K562 (cell line): ENCODE results near the gene WEE1. TPM values are rescaled to one million over a fixed set of nuclear protein-coding genes. Genes with fewer than 3 reads are reported as not detected.

Source experiments
- ATAC-seq: fragments of 200-7000 bp; cut with Tn5 transposase; 3 replicates; pipeline ENCODE4 v1.9.1; 2020; ENCODE audit warnings: moderate library complexity
- BruUV-seq: library from RNA; stranded (reverse); fragments of 400-500 nt; replicated peaks from 2 replicates; lab custom pipeline; 2021; lab: Mats Ljungman, UMichigan
- CTCF ChIA-PET: fragments of 300-600 bp; formaldehyde crosslinking; extraction: SDS; loops from one replicate; lab custom pipeline; 2021; ENCODE audit warnings: low intra/inter-chr PET ratio; lab: Yijun Ruan, JAX
- POLR2A ChIA-PET: fragments of 300-600, 350-650 bp; sonication (Branson Sonifier 250); formaldehyde crosslinking; extraction: SDS; loops from one replicate; lab custom pipeline; 2021; ENCODE audit warnings: antibody characterized with exemption, inconsistent platforms; lab: Yijun Ruan, JAX
- DNase-seq, 4 experiments: peaks; one replicate each; pipeline versions ENCODE4 v3.0.0 to v3.0.0-alpha.2; 2011 to 2018; ENCODE audit warnings: low spot score in 3 of 4, mixed read lengths in 3 of 4; ENCODE audit errors: extremely low read depth in 1 of 4
- FAIRE-seq: peaks from 2 replicates; lab custom pipeline; 2011; peaks lifted over from hg19 to GRCh38; lab: Jason Lieb, UNC
- H2AFZ ChIP-seq: 2 replicates; pipeline ENCODE4 v1.6.0; 2011; ENCODE audit warnings: low read depth, low read length, control low read depth, inconsistent platforms
- H3K27ac ChIP-seq: fragments of 200-600 bp; 3 replicates; pipeline ENCODE4 v1.8.0; 2011; ENCODE audit warnings: low read depth, mild to moderate bottlenecking, control low read depth, inconsistent platforms, low read length, moderate library complexity, mixed read lengths; ENCODE audit errors: extremely low read depth
- H3K27me3 ChIP-seq, 2 experiments: fragments of 300-600 bp in 1 of 2; 2 replicates in 1 of 2; 3 replicates in 1 of 2; pipeline versions ENCODE4 v1.6.0 to v1.8.0; 2011; ENCODE audit warnings: inconsistent platforms in 2 of 2, low read length in 2 of 2, mild to moderate bottlenecking in 1 of 2, mixed read lengths in 1 of 2, moderate library complexity in 1 of 2; ENCODE audit not compliant: control insufficient read depth in 2 of 2, insufficient read depth in 2 of 2
- H3K36me3 ChIP-seq: fragments of 300-600 bp; 3 replicates; pipeline ENCODE4 v1.8.0; 2011; ENCODE audit warnings: mild to moderate bottlenecking, low read length, inconsistent platforms; ENCODE audit not compliant: control insufficient read depth, insufficient read depth
- H3K4me1 ChIP-seq, 2 experiments: fragments of 200-600 bp in 1 of 2; replicated peaks in 1 of 2; 2 replicates in 1 of 2; 3 replicates in 1 of 2; pipeline versions ENCODE4 v1.5.1 to v1.8.0; 2011; ENCODE audit warnings: inconsistent platforms in 2 of 2, low read length in 2 of 2, mild to moderate bottlenecking in 1 of 2, mixed read lengths in 1 of 2, moderate library complexity in 1 of 2; ENCODE audit not compliant: control insufficient read depth in 2 of 2, insufficient read depth in 2 of 2
- H3K4me2 ChIP-seq: 2 replicates; pipeline ENCODE4 v1.6.1; 2011; ENCODE audit warnings: low read length, control low read depth, inconsistent platforms, mixed read lengths; ENCODE audit not compliant: insufficient read depth
- H3K4me3 ChIP-seq: fragments of 200-600 bp; sonication (generic), shearing (Covaris generic); 2 replicates; pipeline ENCODE4 v1.5.1; 2016; ENCODE audit warnings: control low read depth, inconsistent platforms
- H3K79me2 ChIP-seq: fragments of 200-600 bp; 3 replicates; pipeline ENCODE4 v1.8.0; 2011; ENCODE audit warnings: low read length, inconsistent platforms; ENCODE audit not compliant: control insufficient read depth, insufficient read depth
- H3K9ac ChIP-seq, 2 experiments: 2 replicates each; pipeline versions ENCODE4 v1.6.0 to v1.6.1; 2011; ENCODE audit warnings: low read depth in 2 of 2, low read length in 2 of 2, control low read depth in 1 of 2, inconsistent platforms in 1 of 2, mild to moderate bottlenecking in 1 of 2, mixed read lengths in 1 of 2; ENCODE audit not compliant: insufficient read depth in 1 of 2
- H3K9me1 ChIP-seq: one replicate; pipeline ENCODE4 v1.6.0; 2011; ENCODE audit warnings: inconsistent platforms, mild to moderate bottlenecking, low read length, moderate library complexity; ENCODE audit not compliant: control insufficient read depth, insufficient read depth
- H3K9me3 ChIP-seq: replicated peaks from 2 replicates; pipeline ENCODE4 v1.5.1; 2011; ENCODE audit warnings: low read depth, low read length, inconsistent platforms; ENCODE audit not compliant: control insufficient read depth, insufficient read depth
- H4K20me1 ChIP-seq: replicated peaks from 2 replicates; pipeline ENCODE4 v1.6.1; 2011; ENCODE audit warnings: low read length, inconsistent platforms, mixed read lengths; ENCODE audit not compliant: control insufficient read depth, insufficient read depth
- FIP1L1 ChIP-seq: fragments of 200-400 bp; formaldehyde crosslinking; IDR thresholded peaks from 2 replicates; pipeline ENCODE4 v1.6.1; 2018; ENCODE audit warnings: mild to moderate bottlenecking, low read depth, low read length; ENCODE audit not compliant: poor library complexity, severe bottlenecking
- NFIC ChIP-seq: fragments of 450-650 bp; IDR thresholded peaks from 2 replicates; pipeline ENCODE4 v1.6.1; 2017; ENCODE audit warnings: mild to moderate bottlenecking, inconsistent platforms
- PTTG1 ChIP-seq: fragments of 450-650 bp; IDR thresholded peaks from 2 replicates; pipeline ENCODE4 v1.6.1; 2016; ENCODE audit warnings: low read depth, mild to moderate bottlenecking, missing genetic modification characterization, missing compliant biosample characterization
- RBM39 ChIP-seq: fragments of 200-400 bp; formaldehyde crosslinking; optimal IDR thresholded peaks from 2 replicates; pipeline ENCODE3; 2018; ENCODE audit warnings: low read depth, low read length
- WGBS: fragments of 100-300 bp; shearing (Covaris generic); methylation state at CpG from one replicate; pipeline ENCODE4 v1.1.6; 2016; ENCODE audit warnings: low coverage, mixed read lengths; ENCODE audit not compliant: insufficient coverage; ENCODE audit errors: missing lambda C conversion rate; 5-methylcytosine and 5-hydroxymethylcytosine counted together
- in situ Hi-C: fragments of 300-500 bp; cut with MboI; formaldehyde crosslinking; loops from 4 replicates; pipeline ENCODE4 v1.15.0; 2018; ENCODE audit warnings: inconsistent platforms, mixed read lengths
- intact Hi-C: fragments of 100-400 bp; cut with micrococcal nuclease; formaldehyde crosslinking; loops from 2 replicates; pipeline ENCODE4 v1.14.2; 2022
- polyA plus RNA-seq, 8 experiments: library from polyadenylated mRNA; depleted of rRNA in 4 of 8; stranded (reverse) in 5 of 8; unstranded in 3 of 8; fragments of >200 nt; fragmentation: Nextera tagmentation in 2 of 8; fragmentation: Illumina TruSeq in 1 of 8; extraction: Ambion mirVana in 2 of 8; extraction: Trizol in 1 of 8; gene quantifications; 2 replicates each; pipeline versions ENCODE4 v1.2.1 to v1.2.3, GENCODE V29; 2011 to 2014; ENCODE audit warnings: inconsistent platforms in 1 of 8, missing spikeins in 1 of 8
- total RNA-seq, 7 experiments: library from RNA; depleted of rRNA in 6 of 7; stranded (reverse); fragments of >200 nt in 6 of 7; fragmentation: Illumina TruSeq in 2 of 7; extraction: Trizol in 2 of 7; gene quantifications; 2 replicates each; pipeline versions ENCODE4 v1.2.1 to v1.2.3, GENCODE V29; 2011 to 2021; ENCODE audit warnings: low replicate concordance in 1 of 7
- TF ChIP-seq, protein P1 (sequence below): fragments of 150-350 bp; conservative IDR thresholded peaks from 2 replicates; pipeline ENCODE4 v1.6.1; 2014; ENCODE audit warnings: low read length

Gene WEE1
- total and polyA plus RNA-seq, 9 of the 15 experiments (the other 6 are each of a cell fraction or from before 2014, with no cell fraction given), result 21.9 to 99.0 (median 67.4) TPM

GRCh38 chr11:9525116-9525515 is 48.4 kb upstream of the WEE1 start:
- 32% methylated on average over 3 of the region's 3 CpGs for WGBS
- no peaks in the 10 kb centered on the region for H3K27me3 ChIP-seq
- H3K9me3 ChIP-seq, result no peaks in the 10 kb centered on the region
- no peak overlapping the region for H3K4me3 ChIP-seq
- H3K79me2 ChIP-seq, result no peaks in the 10 kb centered on the region
- POLR2A ChIA-PET, result interaction anchor here (0.7 to 1.6 kb wide), 2 partner anchors 48 to 64 kb away, joined by 3 to 5 read pairs; partner anchors contain the start of genes WEE1 and ZNF143
- no peak overlapping the region for H3K9ac ChIP-seq
- in situ Hi-C loops, result no loop called here
- no peak overlapping the region for H3K27ac ChIP-seq
- H3K4me1 ChIP-seq, result peaks cover 11 to 13% of the 10 kb centered on the region in 2 experiments; a peak in 4 of 5 replicates
- no peak for ATAC-seq
- H2AFZ ChIP-seq, result no peak overlapping the region
- no peaks in the 10 kb centered on the region for H4K20me1 ChIP-seq
- peaks cover 21% of the 10 kb centered on the region; the same call in 2 of the 3 replicates for H3K36me3 ChIP-seq
- FAIRE-seq, result no peak
- BruUV-seq, result no TSS peak
- intact Hi-C loops, result no loop called here
- no peak overlapping the region for H3K4me2 ChIP-seq
- no peak for DNase-seq
- CTCF ChIA-PET, result no interaction called here
- no peaks in the 10 kb centered on the region for H3K9me1 ChIP-seq
- TF ChIP-seq FIP1L1 (no peak), NFIC (0 out of 2 replicates have a peak, but pooled peaks have one; percentile 16), PTTG1 (tag) (no peak), RBM39 (no peak)
- TF ChIP-seq, protein P1, sequence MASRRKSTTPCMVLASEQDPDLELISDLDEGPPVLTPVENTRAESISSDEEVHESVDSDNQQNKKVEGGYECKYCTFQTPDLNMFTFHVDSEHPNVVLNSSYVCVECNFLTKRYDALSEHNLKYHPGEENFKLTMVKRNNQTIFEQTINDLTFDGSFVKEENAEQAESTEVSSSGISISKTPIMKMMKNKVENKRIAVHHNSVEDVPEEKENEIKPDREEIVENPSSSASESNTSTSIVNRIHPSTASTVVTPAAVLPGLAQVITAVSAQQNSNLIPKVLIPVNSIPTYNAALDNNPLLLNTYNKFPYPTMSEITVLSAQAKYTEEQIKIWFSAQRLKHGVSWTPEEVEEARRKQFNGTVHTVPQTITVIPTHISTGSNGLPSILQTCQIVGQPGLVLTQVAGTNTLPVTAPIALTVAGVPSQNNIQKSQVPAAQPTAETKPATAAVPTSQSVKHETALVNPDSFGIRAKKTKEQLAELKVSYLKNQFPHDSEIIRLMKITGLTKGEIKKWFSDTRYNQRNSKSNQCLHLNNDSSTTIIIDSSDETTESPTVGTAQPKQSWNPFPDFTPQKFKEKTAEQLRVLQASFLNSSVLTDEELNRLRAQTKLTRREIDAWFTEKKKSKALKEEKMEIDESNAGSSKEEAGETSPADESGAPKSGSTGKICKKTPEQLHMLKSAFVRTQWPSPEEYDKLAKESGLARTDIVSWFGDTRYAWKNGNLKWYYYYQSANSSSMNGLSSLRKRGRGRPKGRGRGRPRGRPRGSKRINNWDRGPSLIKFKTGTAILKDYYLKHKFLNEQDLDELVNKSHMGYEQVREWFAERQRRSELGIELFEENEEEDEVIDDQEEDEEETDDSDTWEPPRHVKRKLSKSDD, result no peak
- TF ChIP-seq, all 486 proteins: peak for 1
